Activated CD8-positive, alpha-beta memory T cell treated with anti-CD3 and anti-CD28 coated beads, Interleukin-2, amount 50 U/mL, for 1 hour (primary cell): ENCODE results near the gene AQP1.

Source experiments
- DNase-seq: peaks from one replicate; pipeline ENCODE4 v3.0.0-alpha.2; 2020; ENCODE audit errors: extremely low read depth

AQP1 gene

DNA sequence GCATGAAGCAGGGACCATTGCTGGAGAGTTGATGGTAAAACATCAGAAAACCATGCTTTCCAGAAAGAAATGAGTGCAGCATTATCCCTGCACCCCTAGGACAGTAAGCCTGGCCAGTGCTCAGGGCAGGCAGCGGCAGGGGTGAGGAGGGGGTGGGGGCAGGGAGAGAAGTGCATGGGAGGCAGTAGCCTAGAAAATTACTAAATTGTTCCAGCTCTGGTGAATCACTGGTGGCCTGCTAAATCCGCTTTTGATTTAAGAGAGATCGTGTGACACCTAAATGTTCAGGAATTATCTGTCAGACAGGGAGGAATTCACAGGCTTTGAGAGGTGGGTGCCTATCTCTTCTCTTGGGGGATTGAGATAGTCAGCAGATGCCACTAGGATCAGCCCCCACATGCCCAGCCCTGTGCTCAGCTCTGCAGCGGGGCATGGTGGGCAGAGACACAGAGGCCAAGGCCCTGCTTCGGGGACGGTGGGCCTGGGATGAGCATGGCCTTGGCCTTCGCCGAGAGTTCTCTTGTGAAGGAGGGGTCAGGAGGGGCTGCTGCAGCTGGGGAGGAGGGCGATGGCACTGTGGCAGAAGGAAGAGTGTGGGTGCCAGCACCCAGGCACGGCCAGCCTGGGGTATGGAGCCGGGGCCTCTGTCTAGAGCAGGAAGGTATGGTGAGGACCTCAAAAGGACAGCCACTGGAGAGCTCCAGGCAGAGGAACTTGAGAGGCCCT lies 5.0 kb upstream of the AQP1 start:
- DNase-seq: no peak

DNA sequence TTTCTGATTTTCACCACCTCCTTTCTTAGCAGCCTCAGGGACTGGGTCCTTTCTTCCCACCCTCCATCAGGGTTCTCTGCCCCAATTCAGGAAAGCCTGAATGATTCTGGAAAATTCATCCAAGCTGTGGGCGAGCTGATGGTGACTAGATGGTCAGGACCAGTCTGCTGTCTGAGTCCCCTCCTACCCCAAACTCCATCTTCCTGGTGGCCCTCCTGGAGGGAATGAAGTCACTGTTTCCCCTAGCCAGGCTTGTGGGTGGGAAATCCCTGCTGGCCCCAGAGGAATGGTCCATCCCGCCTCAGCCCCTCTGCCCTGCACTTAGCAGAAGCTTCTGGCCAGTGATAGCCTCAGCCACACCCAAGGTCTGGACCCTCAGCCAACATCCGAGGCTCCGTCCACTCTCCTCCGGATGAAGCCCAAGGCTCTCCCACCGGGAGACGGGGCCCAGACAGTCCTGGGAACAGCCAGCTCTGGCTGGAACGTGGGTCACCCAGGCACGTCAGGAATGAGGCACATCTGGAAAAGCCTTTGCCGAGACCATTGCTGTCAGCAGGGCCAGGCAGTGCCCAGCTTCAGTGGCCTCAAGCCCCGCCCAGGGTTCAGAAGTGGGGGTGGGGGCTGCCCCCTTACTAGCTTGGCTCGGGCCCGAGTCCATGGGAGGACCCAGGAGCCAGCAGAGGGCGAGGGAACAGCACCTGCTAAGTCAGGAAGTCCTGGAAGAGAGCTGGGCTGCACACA lies 4.0 kb upstream of the AQP1 start:
- DNase-seq: no peak

DNA sequence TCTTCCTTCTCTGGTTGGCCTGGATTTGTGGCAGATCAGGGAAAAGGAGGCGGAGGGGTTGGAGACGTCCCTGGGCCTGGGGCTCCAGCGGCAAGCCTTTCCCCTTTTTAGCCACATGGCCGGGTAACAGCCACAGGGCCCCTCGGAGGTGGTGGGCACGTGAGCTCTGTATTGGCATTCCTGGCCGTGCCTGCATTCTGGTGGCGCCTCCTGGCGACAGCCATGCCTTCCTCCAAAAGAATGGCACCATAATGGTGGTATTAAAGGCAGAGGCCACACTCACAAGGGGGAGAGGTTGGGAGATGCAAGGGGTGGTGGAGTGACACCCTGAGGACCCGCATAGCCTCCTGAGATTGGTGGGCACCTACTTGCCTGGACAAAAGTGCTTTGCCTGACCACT lies 3.0 kb upstream of the AQP1 start:
- DNase-seq: no peak

DNA sequence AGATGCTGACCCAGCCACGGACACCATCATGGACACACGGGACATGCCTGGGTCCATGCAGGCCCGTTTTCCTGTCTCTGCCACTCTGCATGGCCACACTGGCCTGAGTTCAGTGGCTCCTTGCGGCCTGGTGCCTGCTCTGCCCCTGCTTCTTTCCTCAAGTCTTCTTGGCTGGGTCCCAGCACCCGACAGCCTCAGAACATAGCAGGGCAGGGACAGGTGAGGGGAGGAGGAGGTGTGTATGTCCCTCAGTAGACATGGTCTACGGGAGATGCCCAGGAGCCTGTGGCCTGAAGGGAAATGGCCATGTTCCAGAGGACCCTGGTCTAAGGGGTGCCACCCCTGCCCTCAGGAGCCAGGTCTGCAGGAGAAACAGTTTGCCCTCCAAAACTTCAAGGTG lies 2.2 kb upstream of the AQP1 start:
- no peak for DNase-seq

DNA sequence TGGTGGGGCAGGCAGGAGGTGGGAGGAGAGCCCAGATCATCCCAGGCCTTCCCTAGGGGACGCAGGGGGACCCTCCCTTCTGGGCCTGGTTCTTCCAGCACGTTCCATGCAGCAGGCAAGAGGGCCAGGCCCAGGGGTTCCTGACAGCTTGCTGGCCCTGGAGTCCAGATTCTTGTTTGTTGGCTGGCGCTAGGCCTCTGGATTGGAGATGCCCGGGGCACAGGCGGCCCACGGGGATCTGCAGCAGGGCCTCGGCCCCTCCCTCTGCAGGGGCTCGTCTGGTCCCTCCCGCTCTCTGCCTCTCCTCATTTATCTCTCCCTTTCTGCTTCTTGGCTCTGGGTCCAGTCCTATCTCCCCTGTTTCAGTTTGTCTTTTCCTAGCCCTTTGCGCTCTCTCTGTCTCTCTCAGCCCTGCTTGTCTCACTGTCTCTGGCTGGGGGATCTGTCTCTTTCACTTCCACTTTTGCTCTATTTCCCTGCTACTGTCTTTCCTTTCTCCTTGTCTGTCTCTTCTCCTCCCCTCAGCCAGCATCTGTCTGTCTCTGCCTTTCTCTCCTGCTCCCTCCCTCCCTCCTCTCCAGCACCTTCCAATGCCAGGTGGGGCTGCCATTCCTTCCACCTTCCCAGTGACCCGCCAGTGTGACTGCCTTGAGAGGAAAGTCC lies 1.1 kb upstream of the AQP1 start:
- no peak for DNase-seq

DNA sequence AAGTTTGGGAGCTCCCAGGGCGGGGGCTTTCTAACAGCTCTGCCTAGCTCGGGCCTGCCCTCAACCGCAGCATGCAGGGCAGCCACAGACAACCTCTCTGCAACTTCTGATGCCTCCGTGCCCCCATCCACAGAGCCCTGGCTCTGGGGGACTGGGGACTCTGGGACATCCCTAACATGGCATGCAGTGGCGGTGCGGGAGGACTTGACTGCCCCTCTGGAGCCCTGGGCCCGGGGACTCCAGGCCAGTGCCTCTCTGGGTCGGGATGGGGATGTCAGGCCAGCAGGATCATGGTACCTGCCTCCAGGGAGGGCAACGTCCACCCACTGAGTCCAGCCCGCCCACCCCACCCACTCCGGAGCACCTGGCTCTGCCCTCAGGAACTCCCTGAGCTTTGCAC lies 520 bp upstream of the AQP1 start:
- DNase-seq: no peak

DNA sequence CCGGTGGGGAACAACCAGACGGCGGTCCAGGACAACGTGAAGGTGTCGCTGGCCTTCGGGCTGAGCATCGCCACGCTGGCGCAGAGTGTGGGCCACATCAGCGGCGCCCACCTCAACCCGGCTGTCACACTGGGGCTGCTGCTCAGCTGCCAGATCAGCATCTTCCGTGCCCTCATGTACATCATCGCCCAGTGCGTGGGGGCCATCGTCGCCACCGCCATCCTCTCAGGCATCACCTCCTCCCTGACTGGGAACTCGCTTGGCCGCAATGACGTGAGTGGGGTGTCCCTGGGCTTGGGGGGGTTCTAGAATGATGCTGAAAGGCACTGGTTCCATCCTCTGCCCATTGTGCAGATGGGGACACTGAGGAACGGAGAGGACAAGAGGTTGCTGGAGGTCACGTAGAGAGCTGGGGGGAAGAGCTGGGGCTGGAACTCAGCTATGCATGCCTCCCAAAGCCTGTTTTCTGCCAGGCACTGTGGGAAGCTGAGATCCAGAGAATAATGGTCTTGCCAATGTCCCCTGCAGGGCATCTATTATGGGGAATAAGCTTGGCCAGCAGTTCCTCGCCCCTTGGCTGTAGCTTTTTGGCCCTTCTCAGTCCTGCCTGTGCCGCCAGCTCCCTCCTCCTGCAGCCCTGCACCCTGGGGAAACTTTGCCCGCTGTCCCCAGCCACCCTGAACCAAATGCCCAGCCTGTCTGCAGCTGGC lies 523 bp downstream of the AQP1 start:
- no peak for DNase-seq

DNA sequence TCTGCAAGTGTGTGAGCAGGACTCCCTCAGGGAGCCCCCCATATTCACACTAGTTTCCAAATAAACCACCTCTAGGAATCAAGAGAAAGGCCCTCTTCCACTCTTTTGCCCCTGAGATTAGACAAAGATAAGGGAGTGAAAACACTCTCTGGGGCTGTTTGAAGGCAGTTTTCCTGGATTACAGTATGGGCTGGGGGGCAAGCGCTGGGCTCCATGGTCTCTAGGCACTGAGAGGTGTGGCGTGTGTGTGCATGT lies 1.0 kb downstream of the AQP1 start:
- no peak for DNase-seq

DNA sequence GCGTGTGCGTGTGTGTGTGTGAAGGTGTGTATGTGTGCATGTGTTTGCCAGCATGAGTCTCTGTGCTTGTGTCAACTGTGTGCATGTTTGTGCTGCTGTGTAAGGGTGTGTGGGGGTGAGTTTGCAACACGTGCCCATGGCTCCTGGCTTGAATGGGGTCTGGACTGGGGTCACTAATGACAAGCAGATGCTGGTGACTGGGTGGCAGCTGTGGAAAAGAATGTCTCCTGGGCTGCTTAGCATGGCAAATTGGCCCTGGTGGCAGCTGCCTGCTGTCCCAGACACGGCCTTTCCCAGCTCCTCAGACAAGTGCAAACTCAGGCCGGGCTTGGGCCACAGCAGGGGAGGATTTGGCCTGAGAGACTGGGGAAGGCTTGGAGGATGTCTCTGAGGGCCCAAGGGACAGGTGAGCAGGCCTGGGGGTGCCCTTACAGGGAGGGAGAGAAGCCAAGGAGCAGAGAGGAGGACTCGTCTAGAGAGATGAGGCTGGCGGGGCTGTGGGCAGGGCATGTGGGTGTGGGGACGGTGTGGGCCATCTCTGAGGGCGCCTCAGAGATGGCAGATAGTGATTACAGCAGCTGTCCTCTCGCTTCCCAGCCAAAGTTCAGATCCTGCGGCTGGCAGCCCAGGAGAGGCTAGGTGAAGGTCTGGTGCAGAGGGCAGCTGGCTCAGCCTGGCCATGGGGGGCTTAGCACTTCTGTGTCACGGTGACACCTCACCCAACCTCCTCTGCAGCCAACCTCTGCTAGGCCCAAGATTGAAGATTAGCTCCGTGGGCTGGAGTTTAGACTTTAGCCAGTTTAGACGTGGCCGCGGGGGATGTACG lies 1.5 kb downstream of the AQP1 start:
- DNase-seq: no peak

DNA sequence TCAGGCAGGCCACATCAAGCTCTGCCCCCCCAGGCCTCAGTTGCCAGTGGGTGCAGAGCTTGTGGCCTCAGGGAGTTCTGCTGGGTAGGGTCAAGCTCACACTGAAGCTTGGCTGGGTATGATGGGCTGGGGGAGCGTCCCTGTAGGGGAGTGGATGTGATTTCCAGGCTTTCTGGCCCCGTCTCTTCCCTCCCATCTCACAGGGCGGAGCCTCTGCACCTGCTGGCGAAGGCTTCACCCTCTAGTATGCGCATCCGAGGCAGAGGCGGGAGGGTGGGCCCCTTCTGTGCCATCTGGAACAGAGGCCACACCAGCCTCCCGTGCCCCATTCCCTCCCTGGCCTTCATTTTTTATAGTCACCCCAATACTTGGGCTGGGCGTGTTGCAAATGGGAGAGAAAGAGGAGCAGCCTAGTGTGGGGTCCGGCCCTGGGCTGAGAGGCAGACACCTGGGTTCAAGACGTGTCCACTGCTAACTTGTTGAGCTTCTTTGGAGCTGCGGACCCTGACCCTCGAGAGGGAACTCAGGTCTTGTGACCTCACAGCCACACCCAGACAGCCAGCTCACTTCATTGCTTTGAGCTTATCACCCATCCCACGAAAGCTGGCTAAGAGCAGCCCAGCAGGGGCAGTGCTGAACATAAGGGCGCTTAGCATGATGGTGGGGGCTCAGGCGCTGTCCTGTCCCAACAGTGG lies 2.3 kb downstream of the AQP1 start:
- no peak for DNase-seq

DNA sequence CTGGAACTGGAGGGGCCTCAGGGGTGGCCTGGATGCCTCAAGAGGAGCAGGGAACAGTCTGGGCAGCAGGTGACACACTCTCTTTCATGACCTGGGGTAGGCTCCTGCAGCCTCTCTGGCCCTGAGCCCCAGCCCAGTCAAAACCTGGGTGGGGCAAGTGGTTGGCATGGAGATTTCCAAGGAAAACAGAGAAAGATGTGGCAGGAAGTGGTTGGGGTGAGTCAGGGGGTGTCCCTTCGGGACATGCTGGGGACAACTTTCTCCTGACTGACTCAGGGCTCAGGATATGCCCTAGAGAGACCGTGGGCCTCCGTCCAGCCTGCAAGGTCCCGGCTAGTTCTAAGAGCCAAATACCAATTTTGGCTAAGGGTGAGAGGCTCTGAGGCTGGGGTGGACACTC lies 2.9 kb downstream of the AQP1 start:
- DNase-seq: no peak

DNA sequence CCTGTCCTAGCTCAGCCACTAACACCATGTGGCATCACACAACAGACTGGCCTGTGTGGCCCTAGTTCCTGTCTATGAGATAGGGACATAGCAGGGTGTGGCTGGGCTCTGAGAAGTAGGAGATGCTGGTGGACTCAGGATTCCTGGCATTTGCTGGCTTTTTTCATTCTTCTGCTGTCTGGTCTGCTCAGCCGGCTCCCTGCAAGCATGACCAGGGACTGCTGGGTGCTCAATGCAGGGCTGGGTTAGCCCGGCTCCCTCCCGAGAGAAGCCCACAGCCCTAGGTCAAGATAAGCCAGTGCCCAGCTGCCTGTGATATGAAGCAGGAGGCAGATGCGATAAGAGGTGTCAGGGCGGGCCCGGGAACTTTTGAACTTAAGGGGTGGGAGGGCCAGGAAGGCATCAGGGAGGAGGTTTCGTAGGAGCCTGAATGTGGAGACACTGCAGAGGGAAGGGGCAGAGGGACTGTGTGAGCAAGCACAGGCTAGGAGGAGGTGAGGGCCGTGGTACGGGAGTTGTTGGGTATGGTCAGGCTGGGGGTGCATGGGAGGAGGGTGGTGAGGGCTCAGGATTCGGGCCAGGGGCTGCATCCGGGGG lies 3.5 kb downstream of the AQP1 start:
- DNase-seq: no peak

DNA sequence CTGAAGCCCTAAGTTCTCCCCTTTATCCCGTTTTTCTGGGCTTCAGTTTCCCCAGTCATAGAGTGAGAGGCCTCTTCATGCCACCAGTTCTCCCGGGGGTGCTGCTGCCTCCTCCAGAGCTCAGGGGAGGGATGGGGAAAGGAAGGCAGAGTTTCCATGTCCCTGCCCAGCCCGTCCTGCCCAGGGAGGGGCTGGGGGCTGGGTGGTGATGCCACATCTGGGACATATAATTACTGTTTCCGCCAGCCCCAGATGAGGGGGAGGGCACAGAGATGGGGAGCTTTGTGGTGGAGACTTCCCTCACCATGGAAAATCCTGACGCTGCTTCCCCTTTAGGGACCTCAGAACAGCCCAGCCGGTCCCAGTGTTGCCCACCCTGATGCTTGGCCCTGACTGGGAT lies 4.1 kb downstream of the AQP1 start:
- no peak for DNase-seq

DNA sequence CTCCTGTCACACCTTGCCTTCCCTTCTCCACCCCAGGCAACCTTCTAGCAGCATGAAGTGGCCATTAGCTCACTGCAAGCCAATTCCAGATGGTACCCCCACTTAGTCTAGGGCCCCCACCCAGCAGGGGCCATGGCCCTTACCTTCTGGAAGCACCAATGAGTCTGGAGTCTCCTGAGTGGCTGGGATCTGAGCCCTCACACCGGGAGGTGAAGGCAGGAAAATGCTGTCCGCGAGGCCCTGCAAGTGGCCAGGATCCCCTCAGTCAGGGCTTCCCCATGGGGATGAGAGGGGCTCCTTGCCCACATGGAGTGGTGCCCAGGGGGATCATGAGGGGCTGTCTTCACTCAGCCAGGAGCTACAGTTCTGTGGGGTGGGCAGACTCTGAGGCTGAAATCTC lies 4.6 kb downstream of the AQP1 start:
- no peak for DNase-seq

DNA sequence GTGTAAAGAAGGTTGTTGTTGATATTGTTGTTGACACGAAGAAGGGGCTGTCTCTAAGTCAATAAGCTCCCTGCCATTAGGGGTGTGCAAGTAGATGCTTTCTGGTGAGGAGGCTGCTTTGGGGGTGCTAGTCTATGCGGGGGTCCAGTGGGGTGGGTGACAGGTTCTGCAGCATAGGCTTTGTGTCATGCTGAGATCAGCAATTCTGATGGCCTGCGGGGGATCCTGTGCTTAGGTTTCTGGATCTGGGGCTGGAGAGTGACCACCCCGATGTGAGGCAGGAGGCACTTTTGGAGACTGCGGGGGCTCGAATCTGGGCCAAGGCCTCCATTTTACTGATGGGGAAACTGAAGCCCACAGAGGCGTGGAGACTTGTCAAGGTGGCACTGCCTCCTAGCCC lies 5.1 kb downstream of the AQP1 start:
- no peak for DNase-seq

DNA sequence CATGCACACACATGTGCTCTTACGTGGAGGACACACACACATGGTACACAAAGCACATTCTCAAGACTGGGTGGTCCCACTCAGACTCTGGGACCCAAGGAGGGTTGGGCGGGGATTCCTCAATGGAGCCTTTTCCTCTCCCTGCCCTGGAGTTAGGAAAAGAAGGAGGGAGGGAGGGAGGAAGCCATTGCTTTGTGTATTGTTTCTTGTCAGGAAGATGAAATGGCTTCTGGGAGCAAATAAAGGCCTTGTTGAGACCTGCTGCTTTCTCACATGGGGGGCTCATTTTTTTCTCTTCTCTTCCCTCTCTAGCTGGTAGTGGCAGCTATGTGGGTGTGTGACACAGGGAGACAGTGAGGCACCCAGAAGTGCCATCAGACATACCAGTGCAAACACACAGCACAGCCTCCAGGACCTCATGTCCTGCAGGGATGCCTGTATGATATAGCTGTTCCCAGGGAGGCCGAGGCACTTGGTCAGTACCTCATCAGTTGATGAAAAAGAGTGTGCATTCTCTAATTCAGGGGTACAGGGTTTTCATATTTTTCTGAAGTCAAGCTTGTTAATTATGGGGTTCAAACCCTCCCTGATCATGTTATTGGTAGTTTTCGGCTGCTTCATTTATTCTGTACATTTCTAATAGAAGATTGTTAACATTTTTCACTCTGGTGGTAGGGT lies 5.7 kb downstream of the AQP1 start:
- no peak for DNase-seq

DNA sequence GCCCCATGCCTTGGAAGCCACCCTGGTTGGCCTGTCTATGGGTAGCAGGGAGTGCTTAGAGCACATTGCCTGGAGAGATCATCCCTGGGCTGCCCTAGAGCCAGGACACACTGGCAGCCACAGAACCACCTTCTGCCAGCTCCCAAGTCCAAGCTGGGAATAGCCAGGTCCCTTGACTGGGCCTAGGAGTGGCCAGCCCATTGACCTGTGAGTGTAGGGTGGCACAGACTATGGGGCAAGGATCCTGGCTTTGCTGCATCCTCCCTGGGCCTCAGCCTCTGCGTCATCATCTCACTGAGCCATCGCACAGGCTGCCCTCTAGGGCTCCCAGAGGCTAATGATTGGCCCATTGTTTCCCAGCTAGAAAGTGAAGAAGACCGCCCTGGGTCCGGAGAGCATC lies 7.0 kb downstream of the AQP1 start:
- DNase-seq: no peak

DNA sequence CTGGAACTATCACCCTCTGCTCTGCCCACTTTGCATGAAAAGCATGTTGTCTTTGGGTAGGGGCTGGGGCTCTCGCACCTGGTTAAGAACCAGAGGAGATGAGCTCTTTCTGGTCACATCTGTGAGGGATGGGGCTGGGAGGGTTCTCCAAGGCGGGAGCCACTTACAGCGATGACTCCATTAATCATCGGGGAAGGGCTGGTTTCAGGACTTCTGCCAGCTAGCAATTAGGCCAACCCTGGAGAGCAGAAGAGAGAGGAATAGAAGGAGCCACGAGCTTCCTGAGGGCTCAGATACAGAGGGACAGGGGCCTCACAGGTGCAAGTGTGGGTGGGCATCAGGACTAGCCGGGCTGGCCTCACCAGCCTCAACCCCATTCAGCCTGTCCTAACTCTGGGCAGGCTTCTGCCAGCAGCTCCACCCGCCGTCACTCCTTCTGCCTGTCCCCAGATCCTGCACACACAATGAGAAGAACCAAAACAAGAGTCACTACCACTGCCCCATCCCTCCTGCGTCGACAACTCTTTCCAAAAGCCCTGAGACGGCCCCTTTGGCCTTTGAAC lies 8.4 kb downstream of the AQP1 start:
- no peak for DNase-seq

DNA sequence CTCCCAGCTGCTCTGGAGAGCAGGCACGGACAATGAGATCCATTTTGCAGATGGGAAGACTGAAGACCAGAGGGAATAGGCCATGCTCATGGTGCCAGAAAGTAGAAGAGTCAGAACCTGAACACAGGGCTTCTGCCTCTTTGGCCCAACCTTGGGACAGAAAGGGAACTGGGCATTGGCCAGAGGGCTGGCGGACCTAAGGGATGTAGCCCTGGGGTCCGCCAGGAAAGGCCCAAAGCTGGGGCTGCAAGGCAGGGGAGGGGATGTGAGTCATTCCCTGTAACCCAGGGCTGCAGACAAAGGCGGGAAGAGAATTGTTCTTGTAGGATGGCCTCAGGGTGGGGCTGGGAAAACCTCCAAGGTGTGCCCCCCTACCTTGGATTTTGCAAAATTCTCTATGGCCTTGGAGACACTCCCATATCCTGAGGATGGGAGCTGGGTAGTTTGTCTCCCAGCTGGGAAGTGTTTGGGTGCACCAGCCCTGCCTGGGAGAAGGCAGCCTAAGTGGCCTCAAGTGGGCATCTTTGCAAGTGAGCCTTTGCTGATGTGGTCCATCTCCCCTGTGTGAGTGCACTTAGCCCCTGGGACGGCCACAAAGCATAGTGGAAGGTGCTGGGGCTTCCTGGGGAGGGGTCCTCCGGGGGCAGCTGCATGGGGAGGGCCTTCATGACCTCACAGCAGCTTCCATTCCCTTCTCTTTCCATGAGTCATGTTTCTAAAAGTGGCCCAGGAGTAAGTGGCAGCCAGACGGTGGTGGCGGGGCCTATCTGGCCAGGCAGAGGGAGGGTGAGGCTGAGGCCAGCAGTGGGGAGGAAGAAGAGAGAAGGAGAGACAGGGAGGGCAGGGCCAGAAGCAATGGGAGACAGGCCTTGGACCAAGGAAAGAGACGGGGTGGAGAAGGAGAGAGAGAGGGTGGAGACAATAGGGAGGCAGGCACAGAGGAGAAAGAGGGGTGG lies 9.2 kb downstream of the AQP1 start:
- DNase-seq: no peak
